Type B pancreatic cell (in vitro differentiated cells): Measurements from ENCODE around the gene SLC39A1. TPM values are rescaled to one million over a fixed set of nuclear protein-coding genes. Genes with fewer than 3 reads are reported as not detected.

Experiments
- DNase-seq: peaks from one replicate; pipeline ENCODE4 v3.0.0; 2021; ENCODE audit warnings: mixed read lengths; ENCODE audit not compliant: unreplicated experiment; ENCODE audit errors: extremely low spot score
- H3K27ac Mint-ChIP-seq: 2 replicates; pipeline ENCODE4 v1.8.0; 2021; ENCODE audit warnings: mild to moderate bottlenecking, mixed read lengths
- H3K27me3 Mint-ChIP-seq: 2 replicates; pipeline ENCODE4 v1.8.0; 2021; ENCODE audit warnings: mixed read lengths
- H3K36me3 Mint-ChIP-seq: 2 replicates; pipeline ENCODE4 v1.8.0; 2021; ENCODE audit warnings: mixed read lengths
- H3K4me1 Mint-ChIP-seq: one replicate; pipeline ENCODE4 v1.8.0; 2021; ENCODE audit warnings: mixed read lengths; ENCODE audit not compliant: unreplicated experiment
- H3K4me3 Mint-ChIP-seq: 2 replicates; pipeline ENCODE4 v1.8.0; 2021; ENCODE audit warnings: mild to moderate bottlenecking, mixed read lengths
- H3K9me3 Mint-ChIP-seq: 2 replicates; pipeline ENCODE4 v1.8.0; 2021; ENCODE audit warnings: mixed read lengths
- CTCF ChIP-seq: fragments of 200-600 bp; sonication (generic); conservative IDR thresholded peaks from 2 replicates; pipeline ENCODE4 v1.5.0; 2021; ENCODE audit warnings: antibody characterized with exemption, mild to moderate bottlenecking
- total RNA-seq: library from RNA; stranded (reverse); gene quantifications from 2 replicates; pipeline ENCODE4 v1.2.1, GENCODE V29; 2021; ENCODE audit warnings: low replicate concordance

SLC39A1 gene
- total RNA-seq, 1 donor from 2014 or later: 75.7 TPM

GRCh38 chr1:153953859-153954365, 9.4 kb downstream of the SLC39A1 start:
- TF ChIP-seq CTCF: no peak
- no peak for DNase-seq
- peaks cover 19% of the 10 kb centered on the region for H3K4me1 Mint-ChIP-seq
- no peaks in the 10 kb centered on the region for H3K27me3 Mint-ChIP-seq
- no peaks in the 10 kb centered on the region for H3K9me3 Mint-ChIP-seq
- peak overlapping the region; percentile 7 for H3K4me3 Mint-ChIP-seq
- H3K36me3 Mint-ChIP-seq: peaks cover 6% of the 10 kb centered on the region
- H3K27ac Mint-ChIP-seq: peak overlapping the region; percentile 33

- H3K4me1 Mint-ChIP-seq: peaks cover 7% of the 10 kb centered on the region
- no peak overlapping the region for H3K27ac Mint-ChIP-seq
- no peak for TF ChIP-seq CTCF
- no peaks in the 10 kb centered on the region for H3K27me3 Mint-ChIP-seq
- DNase-seq: no peak
- H3K9me3 Mint-ChIP-seq: no peaks in the 10 kb centered on the region
- H3K36me3 Mint-ChIP-seq: peaks cover 6% of the 10 kb centered on the region
- no peak overlapping the region for H3K4me3 Mint-ChIP-seq
Observed at GRCh38 chr1:153951801-153952200, 11.5 kb downstream of the SLC39A1 start.

GRCh38 chr1:153951183-153951582, 12.2 kb downstream of the SLC39A1 start:
- TF ChIP-seq CTCF: no peak
- H3K27me3 Mint-ChIP-seq: no peaks in the 10 kb centered on the region
- no peak overlapping the region for H3K27ac Mint-ChIP-seq
- peaks cover 5% of the 10 kb centered on the region for H3K4me1 Mint-ChIP-seq
- H3K9me3 Mint-ChIP-seq: no peaks in the 10 kb centered on the region
- H3K4me3 Mint-ChIP-seq: no peak overlapping the region
- peaks cover 6% of the 10 kb centered on the region for H3K36me3 Mint-ChIP-seq
- DNase-seq: no peak

- H3K27ac Mint-ChIP-seq: peak within 1 kb of the TSS; percentile 79
- H3K27me3 Mint-ChIP-seq: no peaks in the 10 kb centered on the region
- peak; percentile 86 for DNase-seq
- peaks cover 6% of the 10 kb centered on the region for H3K36me3 Mint-ChIP-seq
- no peaks in the 10 kb centered on the region for H3K9me3 Mint-ChIP-seq
- peaks cover 7% of the 10 kb centered on the region for H3K4me1 Mint-ChIP-seq
- peak; percentile 95 for TF ChIP-seq CTCF
- H3K4me3 Mint-ChIP-seq: peak within 1 kb of the TSS; percentile 88
Observed at GRCh38 chr1:153946622-153947241, 16.6 kb downstream of the SLC39A1 start, which contains the start of gene DENND4B. Gene DENND4B, minus strand, starts transcription at chr1:153946718. Its CDS starts 2,344 bp downstream, at chr1:153944374.

- peaks cover 7% of the 10 kb centered on the region for H3K4me1 Mint-ChIP-seq
- H3K27ac Mint-ChIP-seq: peak overlapping the region; percentile 76
- H3K36me3 Mint-ChIP-seq: peaks cover 6% of the 10 kb centered on the region
- H3K9me3 Mint-ChIP-seq: no peaks in the 10 kb centered on the region
- H3K27me3 Mint-ChIP-seq: no peaks in the 10 kb centered on the region
- no peak for DNase-seq
- TF ChIP-seq CTCF: no peak
- peak overlapping the region; percentile 88 for H3K4me3 Mint-ChIP-seq
Observed at GRCh38 chr1:153945795-153946621, 17.3 kb downstream of the SLC39A1 start.
